ENCODE measurements around the gene C22orf23.

Gene C22orf23

DNA sequence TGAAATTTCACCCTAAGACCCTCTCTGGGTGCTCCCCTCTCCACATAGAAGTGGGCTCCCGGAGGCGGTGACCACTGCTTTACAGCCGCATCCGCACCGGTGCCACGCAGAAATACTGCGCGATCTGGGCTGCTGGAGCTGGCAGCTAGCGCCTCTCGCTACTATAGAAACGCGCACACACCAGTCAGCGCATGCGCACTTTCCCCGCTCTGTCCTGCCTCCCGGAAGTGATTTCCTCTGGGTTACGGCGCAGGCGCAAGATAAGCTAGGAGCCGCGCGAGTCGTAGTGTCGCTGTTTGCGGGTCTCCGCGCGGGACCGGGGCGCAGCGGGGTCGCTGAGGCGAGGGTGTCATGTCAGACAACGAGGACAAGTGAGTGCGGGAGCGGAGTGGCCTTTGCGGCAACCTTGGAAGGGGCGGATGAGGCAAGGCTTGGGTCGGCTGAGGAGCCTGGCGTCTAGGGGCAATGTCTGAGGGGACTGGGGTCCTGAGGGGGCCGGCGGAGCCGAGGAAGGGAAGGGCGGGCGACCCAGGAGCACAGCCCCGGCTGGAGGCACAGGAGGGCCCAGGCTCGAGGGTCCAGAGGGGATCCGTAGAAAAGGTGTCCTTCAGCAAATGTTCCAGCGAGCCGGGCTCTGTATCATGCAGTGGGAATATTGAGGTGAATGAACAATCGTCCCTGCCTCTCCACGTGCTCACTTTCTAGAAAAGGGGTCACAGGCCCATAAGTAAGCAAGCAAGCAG is at the start of gene C22orf23, which contains the start of gene POLR2F:
TSS of gene C22orf23 (minus strand) at position 165 of the 743 bp plus-strand sequence. CDS start 452 bp downstream, outside the sequence.
TSS of gene POLR2F (plus strand) at position 263 of the 743 bp plus-strand sequence. CDS start at position 352, 89 bp downstream.
- Mint-ChIP-seq H3K27ac (peak within 1 kb of the TSS; percentile 97), H3K4me1 (peaks cover 47% of the 10 kb centered on the region), H3K9me3 (no peaks in the 10 kb centered on the region)

DNA sequence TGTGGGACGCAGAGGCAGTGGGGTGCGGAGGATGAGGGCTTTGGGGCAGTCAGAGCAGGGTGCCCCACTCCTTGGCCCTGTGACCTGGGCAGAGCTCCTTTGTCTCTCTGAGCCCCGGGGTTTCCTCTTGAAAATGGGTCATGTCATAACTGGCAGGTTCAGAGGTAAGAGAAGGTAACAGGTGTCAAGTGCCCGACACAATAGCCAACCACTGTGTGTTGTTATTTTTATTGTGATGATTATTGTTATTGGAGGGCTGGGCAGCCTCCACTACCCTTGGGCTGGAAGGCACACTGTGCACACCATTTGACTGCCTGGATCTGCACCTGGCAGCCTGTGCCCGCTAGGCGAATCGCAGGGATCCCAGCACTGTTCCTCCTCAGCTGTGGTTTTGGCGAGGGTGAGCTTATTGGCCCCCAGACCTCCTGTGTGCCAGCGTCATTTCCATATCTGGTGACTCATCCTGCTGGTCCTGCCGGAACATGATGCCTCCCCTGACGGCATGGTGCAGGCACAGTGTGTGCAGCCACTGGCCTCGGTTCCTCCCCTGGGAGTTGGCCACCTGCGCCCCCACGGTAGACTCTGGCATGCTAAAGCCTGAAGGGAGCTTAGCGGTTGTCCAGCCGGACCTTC is 46.4 kb upstream of the C22orf23 start:
- Mint-ChIP-seq H3K4me3 (no peak overlapping the region), H3K4me1 (peaks cover 58% of the 10 kb centered on the region), H3K9me3 (no peaks in the 10 kb centered on the region), H3K27ac (peak overlapping the region; percentile 92), H3K36me3 (no peaks in the 10 kb centered on the region)
- DNase-seq (ENCODE audit: low spot score in 2 of 2) (no peak), ATAC-seq (peak; percentile 71)

More for the DNA sequence above, at the start of gene C22orf23, which contains the start of gene POLR2F:
- peak; percentile 97 for ATAC-seq
- peak; percentile 93 to 98 for DNase-seq (ENCODE audit: low spot score in 2 of 2)
- peaks cover 41% of the 10 kb centered on the region for H3K36me3 Mint-ChIP-seq
- H3K4me3 Mint-ChIP-seq = peak within 1 kb of the TSS; percentile 93

DNA sequence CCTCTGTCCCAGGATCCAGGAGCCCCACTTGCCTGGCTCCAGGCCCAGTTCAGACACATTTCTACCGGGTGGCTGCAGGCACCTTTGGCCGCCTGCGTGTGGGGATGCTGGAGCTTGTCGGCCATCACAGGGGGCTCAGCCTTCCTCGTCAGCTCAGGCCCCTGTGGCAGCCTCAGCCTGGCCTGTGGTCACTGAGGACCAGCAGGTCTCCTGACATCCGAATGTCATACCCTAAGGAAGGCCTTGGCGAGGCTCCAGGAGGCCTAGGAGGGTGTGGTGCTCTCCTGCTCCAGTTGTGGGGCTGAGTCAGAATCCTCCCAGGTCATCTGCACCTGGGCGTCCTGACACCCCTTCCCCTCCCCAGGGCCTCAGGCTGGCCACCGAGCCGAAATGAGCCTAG is 45.8 kb upstream of the C22orf23 start:
- Mint-ChIP-seq H3K27ac (peak overlapping the region; percentile 92), H3K4me1 (peaks cover 57% of the 10 kb centered on the region), H3K36me3 (no peaks in the 10 kb centered on the region), H3K9me3 (no peaks in the 10 kb centered on the region), H3K4me3 (no peak overlapping the region)
- ATAC-seq = no peak
- DNase-seq (ENCODE audit: low spot score in 2 of 2) = no peak

DNA sequence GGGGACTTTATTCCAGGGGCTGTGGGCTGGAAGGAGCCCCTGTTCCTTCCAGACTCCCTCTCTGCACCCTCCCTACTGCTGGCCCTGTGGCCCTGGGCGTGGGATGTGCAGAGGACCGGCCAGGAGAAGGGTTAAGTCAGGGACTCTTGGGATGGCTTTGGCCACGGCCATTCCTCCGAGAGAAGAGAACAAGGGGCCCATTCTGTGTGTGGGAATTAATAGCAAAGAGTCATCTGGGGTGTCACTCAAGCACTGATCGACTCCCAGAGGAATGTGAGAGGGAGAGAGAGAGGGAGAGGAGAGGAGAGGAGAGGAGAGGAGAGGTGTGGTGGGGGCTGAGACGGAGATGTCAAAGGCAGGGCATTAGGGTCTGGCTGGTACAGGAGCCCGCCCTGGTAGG is 45.1 kb upstream of the C22orf23 start:
- H3K27ac Mint-ChIP-seq = peak overlapping the region; percentile 92
- no peak for DNase-seq (ENCODE audit: low spot score in 2 of 2)
- no peak overlapping the region for H3K4me3 Mint-ChIP-seq
- no peaks in the 10 kb centered on the region for H3K9me3 Mint-ChIP-seq
- H3K4me1 Mint-ChIP-seq = peaks cover 55% of the 10 kb centered on the region
- H3K36me3 Mint-ChIP-seq = no peaks in the 10 kb centered on the region
- no peak for ATAC-seq

DNA sequence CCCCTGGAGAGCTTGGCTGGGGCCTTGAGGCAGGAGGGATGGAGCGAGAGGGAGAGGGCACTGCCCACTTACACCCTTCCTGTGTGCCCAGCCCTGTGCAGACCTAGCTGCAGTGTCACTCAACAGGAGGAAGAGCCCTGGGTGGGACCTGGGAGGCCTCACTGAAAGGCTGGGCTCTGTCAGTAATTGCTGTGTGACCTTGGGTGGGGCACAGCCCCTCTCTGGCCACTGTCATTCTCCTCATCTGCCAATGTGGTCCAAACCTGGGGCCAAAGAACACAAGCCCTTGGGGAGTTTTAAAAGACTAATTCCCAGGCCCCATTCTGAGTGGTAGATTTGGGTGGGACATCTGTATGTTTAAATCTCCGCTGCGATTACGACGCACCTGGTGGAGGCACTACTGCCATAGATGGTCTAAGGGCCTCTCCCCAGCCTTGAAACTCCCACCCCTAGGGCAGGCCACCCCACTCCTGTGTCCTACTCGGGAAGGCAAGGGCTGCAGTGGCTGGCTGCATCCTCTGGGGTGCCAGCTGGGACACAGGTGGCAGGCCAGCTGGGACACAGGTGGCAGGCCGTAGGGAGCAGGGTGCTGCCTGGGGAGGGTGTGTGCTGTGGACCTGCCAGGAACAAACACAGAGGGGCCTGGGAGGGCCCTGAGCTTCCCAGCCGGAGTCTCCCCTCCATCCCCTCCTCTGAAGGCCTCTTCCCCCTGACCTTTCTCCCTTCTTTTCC is 43.3 kb upstream of the C22orf23 start:
- no peak for ATAC-seq

DNA sequence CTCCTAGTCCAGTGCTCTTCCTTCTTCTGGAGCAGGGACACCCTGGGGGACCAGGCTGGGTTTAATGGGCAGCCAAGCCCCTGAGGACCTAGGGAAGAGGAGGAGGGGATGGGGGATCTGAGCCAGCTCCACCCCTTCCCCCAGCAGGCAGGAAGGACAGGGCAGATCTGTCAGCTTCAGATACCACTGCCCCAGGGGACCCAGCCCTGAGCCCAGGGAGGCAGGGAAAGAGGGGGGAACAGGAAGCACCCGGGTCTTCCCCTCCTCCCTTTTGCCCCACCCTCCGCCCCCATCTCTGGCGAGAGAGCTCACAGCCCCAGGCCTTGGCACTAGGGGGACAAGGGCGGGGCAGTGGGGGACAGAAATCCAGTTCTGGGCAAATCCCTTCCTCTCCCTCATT is 42.7 kb upstream of the C22orf23 start:
- Mint-ChIP-seq H3K36me3 (no peaks in the 10 kb centered on the region), H3K9me3 (no peaks in the 10 kb centered on the region), H3K4me3 (no peak overlapping the region), H3K4me1 (peaks cover 65% of the 10 kb centered on the region), H3K27ac (peak overlapping the region; percentile 92)
- DNase-seq (ENCODE audit: low spot score in 2 of 2) (no peak), ATAC-seq (no peak)

More for the DNA sequence above, 43.3 kb upstream of the C22orf23 start:
- no peak overlapping the region for H3K4me3 Mint-ChIP-seq
- no peaks in the 10 kb centered on the region for H3K9me3 Mint-ChIP-seq
- peaks cover 65% of the 10 kb centered on the region for H3K4me1 Mint-ChIP-seq
- no peaks in the 10 kb centered on the region for H3K36me3 Mint-ChIP-seq
- no peak for DNase-seq (ENCODE audit: low spot score in 2 of 2)
- peak overlapping the region; percentile 92 for H3K27ac Mint-ChIP-seq

DNA sequence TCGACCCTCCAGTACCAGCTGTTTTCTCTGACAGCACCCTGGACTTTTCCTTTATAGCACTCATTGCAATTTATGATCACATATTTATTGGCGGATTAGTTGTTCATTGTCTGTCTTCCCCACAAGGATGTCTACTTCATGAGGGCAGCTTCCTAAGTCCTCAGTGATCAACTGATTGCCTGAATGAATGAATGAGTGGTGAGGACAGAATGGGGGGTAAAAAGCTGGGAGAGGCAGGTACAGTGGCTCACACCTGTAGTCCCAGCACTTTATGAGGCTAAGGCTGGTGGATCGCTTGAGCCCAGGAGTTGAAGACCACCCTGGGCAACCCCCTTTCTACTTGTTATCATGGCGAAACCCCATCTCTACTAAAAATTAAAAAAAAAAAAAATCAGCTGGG is 42.1 kb upstream of the C22orf23 start:
- no peak overlapping the region for H3K4me3 Mint-ChIP-seq

DNA sequence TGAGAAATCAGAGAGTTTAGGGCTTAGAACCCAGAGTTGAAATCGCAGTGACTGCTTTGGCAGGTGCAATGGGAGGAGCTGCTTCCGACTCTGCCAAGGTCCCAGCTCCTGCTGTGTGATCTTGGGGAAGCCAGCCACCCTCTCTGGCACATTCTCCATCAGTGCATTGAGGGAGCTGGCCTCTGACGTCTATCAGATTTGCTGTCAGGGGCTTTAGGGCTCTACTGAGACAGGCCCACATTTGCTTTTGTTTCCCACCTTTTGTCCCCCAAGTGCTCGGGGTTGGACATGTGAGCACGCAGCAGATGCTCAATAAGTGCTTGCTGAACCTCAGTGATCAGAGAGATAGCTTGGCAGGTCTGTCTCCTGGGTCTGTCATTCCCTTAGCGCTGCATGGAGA is 41.6 kb upstream of the C22orf23 start:
- no peak for DNase-seq (ENCODE audit: low spot score in 2 of 2)
- H3K36me3 Mint-ChIP-seq = no peaks in the 10 kb centered on the region
- no peak overlapping the region for H3K4me3 Mint-ChIP-seq
- H3K4me1 Mint-ChIP-seq = peaks cover 62% of the 10 kb centered on the region
- ATAC-seq = no peak
- H3K27ac Mint-ChIP-seq = peak overlapping the region; percentile 92
- no peaks in the 10 kb centered on the region for H3K9me3 Mint-ChIP-seq

More for the DNA sequence above, 42.1 kb upstream of the C22orf23 start:
- ATAC-seq (no peak), DNase-seq (ENCODE audit: low spot score in 2 of 2) (no peak)
- peaks cover 65% of the 10 kb centered on the region for H3K4me1 Mint-ChIP-seq
- H3K27ac Mint-ChIP-seq = peak overlapping the region; percentile 92
- H3K9me3 Mint-ChIP-seq = no peaks in the 10 kb centered on the region
- no peaks in the 10 kb centered on the region for H3K36me3 Mint-ChIP-seq

DNA sequence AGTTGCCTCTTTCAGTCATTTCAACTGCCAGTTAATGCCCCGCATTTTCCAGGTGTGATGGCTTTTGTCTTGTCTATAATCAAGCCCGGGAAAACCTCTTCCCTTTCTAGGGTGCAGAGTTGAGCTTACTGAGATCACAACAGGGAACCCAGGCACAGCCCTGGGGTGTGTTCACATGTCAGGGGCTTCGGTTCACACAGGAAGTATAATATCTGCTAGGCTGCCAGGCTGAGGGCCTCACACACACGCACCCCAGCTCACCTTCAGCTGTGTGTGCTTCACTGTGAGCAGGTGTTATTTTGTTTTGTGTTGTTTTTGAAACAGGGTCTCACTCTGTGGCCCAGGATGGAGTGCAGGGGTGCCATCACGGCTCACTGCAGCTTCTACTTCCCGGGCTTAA is 40.6 kb upstream of the C22orf23 start:
- ATAC-seq (peak; percentile 69), DNase-seq (ENCODE audit: low spot score in 2 of 2) (no peak)
- Mint-ChIP-seq H3K9me3 (no peaks in the 10 kb centered on the region), H3K36me3 (no peaks in the 10 kb centered on the region), H3K27ac (peak overlapping the region; percentile 76), H3K4me3 (no peak overlapping the region), H3K4me1 (peaks cover 53% of the 10 kb centered on the region)

DNA sequence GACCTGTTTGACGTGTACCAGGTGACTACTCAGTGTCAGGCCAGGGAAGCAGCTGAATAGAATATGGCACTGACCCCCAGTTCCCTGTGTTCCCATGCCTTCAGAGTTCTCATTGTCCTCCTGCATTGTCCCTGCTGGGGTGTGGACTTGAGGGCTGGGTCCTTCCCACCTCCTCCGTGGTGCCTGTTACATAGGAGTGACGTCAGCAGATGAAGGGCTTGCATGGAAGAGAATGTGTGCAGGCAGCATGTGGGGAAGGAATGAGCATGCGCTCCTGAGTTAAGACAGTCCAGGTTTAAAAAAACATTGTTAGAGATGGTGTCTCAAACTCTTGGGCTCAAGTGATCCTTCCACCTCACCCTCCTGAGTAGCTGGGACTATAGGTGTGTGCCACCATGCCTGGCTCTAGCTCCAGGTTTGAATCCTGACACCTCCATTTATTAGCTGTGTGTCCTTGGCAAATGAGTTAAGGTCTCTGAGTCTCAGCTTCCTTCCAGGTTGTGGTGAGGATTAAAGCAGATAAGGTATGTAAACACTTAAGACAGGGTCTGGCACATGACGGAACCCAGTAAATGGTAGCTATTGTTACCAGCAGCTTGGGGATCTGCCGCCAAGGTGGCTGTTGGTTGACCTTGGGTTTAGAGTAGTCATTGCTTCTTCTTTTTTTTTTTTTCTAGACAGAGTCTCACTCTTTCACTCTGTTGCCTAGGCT is 38.5 kb upstream of the C22orf23 start:
- H3K4me1 Mint-ChIP-seq = peaks cover 33% of the 10 kb centered on the region
- DNase-seq (ENCODE audit: low spot score in 2 of 2) (no peak), ATAC-seq (no peak)
- H3K36me3 Mint-ChIP-seq = no peaks in the 10 kb centered on the region
- H3K27ac Mint-ChIP-seq = no peak overlapping the region
- H3K4me3 Mint-ChIP-seq = no peak overlapping the region
- H3K9me3 Mint-ChIP-seq = no peaks in the 10 kb centered on the region

DNA sequence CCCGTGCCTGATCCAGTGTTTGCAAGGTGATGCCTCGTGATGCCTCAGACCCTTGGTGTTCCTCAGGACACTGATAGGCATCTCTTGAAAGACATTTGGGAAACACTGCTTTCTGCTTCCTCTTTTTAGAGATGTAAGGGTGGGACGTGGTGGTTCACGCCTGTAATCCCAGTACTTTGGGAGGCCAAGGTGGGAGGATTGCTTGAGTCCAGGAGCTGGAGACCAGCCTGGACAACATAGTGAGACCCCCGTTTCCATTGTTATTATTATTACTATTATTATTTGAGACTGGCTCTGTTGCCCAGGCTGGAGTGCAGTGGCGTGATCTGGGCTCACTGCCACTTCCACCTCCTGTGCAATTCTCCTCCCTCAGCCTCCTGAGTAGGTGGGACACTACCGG is 37.5 kb upstream of the C22orf23 start:
- Mint-ChIP-seq H3K4me3 (no peak overlapping the region), H3K9me3 (no peaks in the 10 kb centered on the region), H3K36me3 (no peaks in the 10 kb centered on the region), H3K27ac (no peak overlapping the region), H3K4me1 (peaks cover 23% of the 10 kb centered on the region)
- ATAC-seq (no peak), DNase-seq (ENCODE audit: low spot score in 2 of 2) (no peak)

DNA sequence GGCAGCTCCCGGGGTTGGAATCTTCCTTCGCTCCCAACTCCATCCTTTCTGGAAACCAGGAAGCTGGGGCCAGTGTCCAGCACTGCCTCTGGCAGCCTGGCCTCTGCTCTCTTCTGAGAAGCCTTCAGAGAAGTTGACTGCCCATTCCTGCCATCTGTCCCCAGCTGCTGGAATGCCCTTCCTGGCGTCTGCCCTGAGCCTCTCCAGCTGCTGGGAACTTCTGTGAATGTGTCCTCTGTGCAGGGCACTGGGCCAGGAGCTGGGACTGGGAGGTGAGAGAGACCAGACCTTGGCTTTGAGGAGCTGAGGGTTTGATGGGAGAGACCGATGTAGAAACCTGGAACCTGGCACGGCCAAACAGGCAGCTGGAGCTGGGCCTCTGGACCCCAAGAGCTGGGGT is 36.9 kb upstream of the C22orf23 start:
- peaks cover 17% of the 10 kb centered on the region for H3K4me1 Mint-ChIP-seq
- no peaks in the 10 kb centered on the region for H3K9me3 Mint-ChIP-seq
- no peaks in the 10 kb centered on the region for H3K36me3 Mint-ChIP-seq
- H3K27ac Mint-ChIP-seq = no peak overlapping the region
- H3K4me3 Mint-ChIP-seq = no peak overlapping the region
- ATAC-seq (no peak), DNase-seq (ENCODE audit: low spot score in 2 of 2) (no peak)

DNA sequence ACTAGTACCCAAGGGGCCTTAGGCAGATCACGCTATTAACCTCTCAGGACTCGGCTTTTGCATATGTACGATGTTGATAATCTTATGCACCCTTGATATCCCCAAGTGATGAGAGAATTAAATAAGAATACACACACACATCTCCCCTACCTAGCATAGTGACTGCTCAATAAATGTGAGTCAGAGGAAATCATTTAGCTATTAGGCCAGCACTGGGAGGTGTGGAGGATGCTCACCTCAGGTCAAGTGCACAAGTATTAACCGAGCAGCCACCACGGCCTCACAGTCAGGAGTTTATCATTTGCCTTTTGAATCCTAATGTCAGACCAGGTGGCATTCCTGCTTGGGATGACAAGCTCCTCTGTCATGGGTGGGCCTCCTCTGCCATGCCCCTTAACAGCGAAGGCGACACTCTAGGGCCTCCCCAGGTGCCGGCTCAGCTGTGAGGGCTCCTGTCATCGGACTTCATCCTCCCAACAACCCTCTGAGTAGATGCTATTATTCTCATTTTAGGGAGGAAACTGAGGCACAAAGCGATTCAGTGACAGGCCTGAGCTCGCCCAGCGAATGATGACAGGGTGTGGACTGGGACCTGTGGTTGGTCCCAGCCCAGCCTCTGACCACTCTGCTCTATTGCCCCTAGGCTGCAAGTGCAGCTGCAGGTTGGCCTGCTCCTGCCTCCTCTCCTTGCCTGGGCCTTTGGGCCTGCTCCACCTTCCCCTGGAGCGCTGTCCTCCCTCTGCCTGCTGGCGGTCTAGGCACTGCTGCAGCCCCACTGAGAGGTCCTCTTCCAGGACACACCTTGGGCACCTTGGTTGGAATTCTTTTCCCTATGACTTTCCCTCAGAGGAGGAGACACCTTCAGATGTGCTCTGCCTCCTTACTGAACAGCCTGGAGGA is 36.0 kb upstream of the C22orf23 start:
- H3K9me3 Mint-ChIP-seq = no peaks in the 10 kb centered on the region
- ATAC-seq (no peak), DNase-seq (ENCODE audit: low spot score in 2 of 2) (no peak)
- H3K36me3 Mint-ChIP-seq = no peaks in the 10 kb centered on the region
- H3K4me3 Mint-ChIP-seq = no peak overlapping the region
- no peak overlapping the region for H3K27ac Mint-ChIP-seq
- H3K4me1 Mint-ChIP-seq = peaks cover 11% of the 10 kb centered on the region

DNA sequence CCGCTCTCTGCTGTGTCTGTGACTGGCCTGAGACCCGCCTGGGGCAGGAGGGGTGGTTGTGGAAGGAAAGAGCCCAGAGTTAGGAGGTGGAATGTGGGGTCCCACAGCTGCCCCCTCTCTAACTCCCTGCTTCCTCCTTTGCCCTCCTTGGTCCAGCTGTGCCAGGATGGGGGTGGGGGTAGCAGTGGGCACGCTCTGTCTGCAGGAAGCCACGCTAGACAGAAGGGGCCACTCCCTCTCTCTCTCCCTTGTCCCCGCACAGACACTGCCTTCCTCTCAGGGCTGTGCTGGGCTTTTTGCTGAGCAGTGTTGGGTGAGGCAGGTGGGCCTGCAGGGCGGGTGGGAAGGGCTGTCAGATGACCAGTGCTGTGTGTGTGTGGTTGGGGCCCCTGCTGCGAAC is 33.0 kb upstream of the C22orf23 start:
- ATAC-seq (no peak), DNase-seq (ENCODE audit: low spot score in 2 of 2) (no peak)
- peaks cover 6% of the 10 kb centered on the region for H3K4me1 Mint-ChIP-seq
- no peak overlapping the region for H3K27ac Mint-ChIP-seq
- no peaks in the 10 kb centered on the region for H3K36me3 Mint-ChIP-seq
- no peak overlapping the region for H3K4me3 Mint-ChIP-seq
- H3K9me3 Mint-ChIP-seq = no peaks in the 10 kb centered on the region
